Measurements from ENCODE around the gene AQP7. TPM values are rescaled to one million over a fixed set of nuclear protein-coding genes. Genes with fewer than 3 reads are reported as not detected.

AQP7 gene
- total RNA-seq, 1 donor from 2014 or later = not detected

- TF ChIP-seq CTCF (IDR thresholded peaks at IDR 0.05) = no peak
- peaks cover 17% of the 10 kb centered on the region for H3K27me3 Mint-ChIP-seq
- ChIA-PET CTCF (no interaction called here), POLR2A (no interaction called here)
- intact Hi-C loops (cut with micrococcal nuclease) = no loop called here
- DNase-seq = no peak
- no peak overlapping the region for H3K27ac Mint-ChIP-seq
- ATAC-seq (ENCODE audit: low read depth) = no peak
- H3K9me3 Mint-ChIP-seq = no peaks in the 10 kb centered on the region
- no peaks in the 10 kb centered on the region for H3K36me3 Mint-ChIP-seq (ENCODE audit: low read depth)
- no peak overlapping the region for H3K4me3 Mint-ChIP-seq
- H3K4me1 Mint-ChIP-seq = no peaks in the 10 kb centered on the region
Measured at GRCh38 chr9:33414268-33414667, 11.9 kb upstream of the AQP7 start.

- Mint-ChIP-seq H3K36me3 (ENCODE audit: low read depth) (no peaks in the 10 kb centered on the region), H3K27me3 (peaks cover 2% of the 10 kb centered on the region), H3K9me3 (no peaks in the 10 kb centered on the region), H3K4me1 (no peaks in the 10 kb centered on the region), H3K4me3 (no peak overlapping the region), H3K27ac (no peak overlapping the region)
- CTCF ChIA-PET = no interaction called here
- POLR2A ChIA-PET = no interaction called here
- intact Hi-C loops (cut with micrococcal nuclease) = no loop called here
- TF ChIP-seq CTCF (IDR thresholded peaks at IDR 0.05) = no peak
- ATAC-seq (ENCODE audit: low read depth) (no peak), DNase-seq (no peak)
Measured at GRCh38 chr9:33408087-33408486, 5.7 kb upstream of the AQP7 start.

- intact Hi-C loops (cut with micrococcal nuclease) = no loop called here
- POLR2A ChIA-PET = interaction anchor here (0.6 kb wide), 1 partner anchor 1136 kb away, joined by 8 read pairs; no protein-coding TSS in a partner anchor
- Mint-ChIP-seq H3K36me3 (ENCODE audit: low read depth) (no peaks in the 10 kb centered on the region), H3K4me3 (no peak overlapping the region), H3K9me3 (no peaks in the 10 kb centered on the region), H3K4me1 (no peaks in the 10 kb centered on the region), H3K27ac (no peak overlapping the region), H3K27me3 (peaks cover 2% of the 10 kb centered on the region)
- ATAC-seq (ENCODE audit: low read depth) = no peak
- CTCF ChIA-PET = no interaction called here
- no peak for DNase-seq
- no peak for TF ChIP-seq CTCF (IDR thresholded peaks at IDR 0.05)
Measured at GRCh38 chr9:33407061-33407460, 4.7 kb upstream of the AQP7 start.

DNA sequence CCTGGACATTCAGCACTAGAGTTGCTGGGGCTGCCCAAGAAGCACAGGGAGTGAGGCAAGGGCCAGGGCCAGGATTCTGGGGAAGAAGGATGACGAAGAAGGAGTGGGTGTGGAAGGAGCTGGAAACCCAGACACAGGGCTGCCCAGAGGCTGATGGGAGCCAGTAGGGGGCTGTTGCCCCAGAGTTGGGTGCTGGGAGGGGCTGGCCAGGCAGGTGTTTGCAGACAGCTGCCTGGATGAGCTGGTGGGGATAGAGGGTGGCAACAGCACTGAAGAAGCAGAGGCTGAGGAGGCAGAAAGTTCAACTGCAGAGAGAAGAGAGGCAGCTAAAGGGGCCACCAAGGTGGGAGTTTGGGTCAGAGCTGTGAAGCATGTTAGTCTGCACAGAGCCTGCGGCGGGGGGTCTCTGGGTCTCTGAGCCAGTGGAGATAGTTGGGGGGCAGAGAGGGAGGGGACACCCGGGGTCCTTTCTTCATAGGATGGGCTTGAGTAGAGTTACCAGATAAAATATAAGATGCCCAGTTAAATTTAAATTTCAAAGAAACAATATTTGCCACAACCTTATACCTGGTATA, 2.5 kb upstream of the AQP7 start:
- POLR2A ChIA-PET = interaction anchor here (0.7 kb wide), 1 partner anchor 77 kb away, joined by 3 read pairs; no protein-coding TSS in a partner anchor
- no peaks in the 10 kb centered on the region for H3K9me3 Mint-ChIP-seq
- intact Hi-C loops (cut with micrococcal nuclease) = no loop called here

More for the DNA sequence above, 2.5 kb upstream of the AQP7 start:
- ATAC-seq (ENCODE audit: low read depth) (no peak), DNase-seq (no peak)
- Mint-ChIP-seq H3K4me3 (no peak overlapping the region), H3K4me1 (no peaks in the 10 kb centered on the region), H3K36me3 (ENCODE audit: low read depth) (no peaks in the 10 kb centered on the region), H3K27me3 (peaks cover 2% of the 10 kb centered on the region), H3K27ac (no peak overlapping the region)
- TF ChIP-seq CTCF (IDR thresholded peaks at IDR 0.05) = no peak
- CTCF ChIA-PET = interaction anchor here (0.8 to 1.4 kb wide), 2 partner anchors 62 to 64 kb away, joined by 3 read pairs; no protein-coding TSS in a partner anchor
